Trophoblast cell (in vitro differentiated cells and primary cell): ENCODE measurements around the gene WDR49.

Source experiments
- DNase-seq, 2 donors: peaks; one replicate each; pipeline ENCODE4 v3.0.0-alpha.2; 2016
- H2AFZ ChIP-seq: 2 replicates; pipeline ENCODE4 v1.6.1; 2013; ENCODE audit warnings: low read length, moderate library complexity, mild to moderate bottlenecking; ENCODE audit not compliant: insufficient read depth, poor library complexity
- H2AK5ac ChIP-seq: 2 replicates; pipeline ENCODE4 v1.6.1; 2013; ENCODE audit warnings: mild to moderate bottlenecking, low read length
- H2BK120ac ChIP-seq: 2 replicates; pipeline ENCODE4 v1.6.1; 2013; ENCODE audit warnings: low read length, mild to moderate bottlenecking, moderate library complexity; ENCODE audit not compliant: insufficient read depth, poor library complexity
- H2BK12ac ChIP-seq: 2 replicates; pipeline ENCODE4 v1.6.1; 2013; ENCODE audit warnings: mild to moderate bottlenecking, low read length, moderate library complexity
- H2BK5ac ChIP-seq: 2 replicates; pipeline ENCODE4 v1.6.1; 2013; ENCODE audit warnings: low read length, low read depth, moderate library complexity, mild to moderate bottlenecking; ENCODE audit not compliant: poor library complexity
- H3K14ac ChIP-seq: 2 replicates; pipeline ENCODE4 v1.6.1; 2013; ENCODE audit warnings: mild to moderate bottlenecking, low read length
- H3K18ac ChIP-seq: 2 replicates; pipeline ENCODE4 v1.6.1; 2013; ENCODE audit warnings: mild to moderate bottlenecking, low read length
- H3K23ac ChIP-seq: 2 replicates; pipeline ENCODE4 v1.6.1; 2013; ENCODE audit warnings: low read length
- H3K27ac ChIP-seq: 2 replicates; pipeline ENCODE4 v1.5.1; 2013; ENCODE audit warnings: low read depth, mild to moderate bottlenecking, inconsistent platforms, low read length, moderate library complexity
- H3K27me3 ChIP-seq: 2 replicates; pipeline ENCODE4 v1.6.1; 2013; ENCODE audit warnings: inconsistent platforms, mild to moderate bottlenecking, low read length, moderate library complexity; ENCODE audit not compliant: insufficient read depth
- H3K36me3 ChIP-seq, 2 experiments: 1 replicate in 1 of 2; 2 replicates in 1 of 2; pipeline ENCODE4 v1.6.1; 2013; ENCODE audit warnings: low read length in 2 of 2, mild to moderate bottlenecking in 2 of 2, moderate library complexity in 1 of 2; ENCODE audit not compliant: insufficient read depth in 2 of 2, control insufficient read depth in 1 of 2
- H3K4ac ChIP-seq: 2 replicates; pipeline ENCODE4 v1.6.1; 2013; ENCODE audit warnings: low read depth, mild to moderate bottlenecking, low read length, moderate library complexity
- H3K4me1 ChIP-seq, 2 experiments: 1 replicate in 1 of 2; 2 replicates in 1 of 2; pipeline ENCODE4 v1.6.1; 2013; ENCODE audit warnings: low read length in 2 of 2, mild to moderate bottlenecking in 2 of 2, moderate library complexity in 1 of 2; ENCODE audit not compliant: insufficient read depth in 2 of 2, control insufficient read depth in 1 of 2
- H3K4me2 ChIP-seq: 2 replicates; pipeline ENCODE4 v1.6.1; 2013; ENCODE audit warnings: inconsistent platforms, mild to moderate bottlenecking, low read length, moderate library complexity
- H3K4me3 ChIP-seq: 2 replicates; pipeline ENCODE4 v1.5.1; 2013; ENCODE audit warnings: mild to moderate bottlenecking, low read depth, low read length, inconsistent platforms
- H3K79me1 ChIP-seq: one replicate; pipeline ENCODE4 v1.6.1; 2013; ENCODE audit warnings: low read length
- H3K79me2 ChIP-seq: 2 replicates; pipeline ENCODE4 v1.6.1; 2013; ENCODE audit warnings: low read length, mild to moderate bottlenecking; ENCODE audit not compliant: control insufficient read depth, insufficient read depth, poor library complexity
- H3K9ac ChIP-seq: 2 replicates; pipeline ENCODE4 v1.6.1; 2013; ENCODE audit warnings: mild to moderate bottlenecking, low read length
- H3K9me3 ChIP-seq: 2 replicates; pipeline ENCODE4 v1.6.1; 2013; ENCODE audit warnings: low read depth, mild to moderate bottlenecking, control low read depth, inconsistent platforms, low read length; ENCODE audit not compliant: insufficient read depth
- H4K12ac ChIP-seq: 2 replicates; pipeline ENCODE4 v1.6.1; 2013; ENCODE audit warnings: low read depth, mild to moderate bottlenecking, low read length, moderate library complexity
- H4K8ac ChIP-seq: 2 replicates; pipeline ENCODE4 v1.6.1; 2013; ENCODE audit warnings: low read depth, mild to moderate bottlenecking, low read length, moderate library complexity
- H4K91ac ChIP-seq: one replicate; pipeline ENCODE4 v1.6.1; 2013; ENCODE audit warnings: low read depth, mild to moderate bottlenecking, low read length, moderate library complexity
- WGBS: extraction: QIAGEN DNeasy Blood & Tissue Kit; methylation state at CpG from one replicate; pipeline ENCODE4 v1.1.7; 2013; ENCODE audit warnings: missing lambda C conversion rate; ENCODE audit not compliant: insufficient read length, insufficient coverage; ENCODE audit errors: extremely low coverage; 5-methylcytosine and 5-hydroxymethylcytosine counted together

WDR49 gene

DNA sequence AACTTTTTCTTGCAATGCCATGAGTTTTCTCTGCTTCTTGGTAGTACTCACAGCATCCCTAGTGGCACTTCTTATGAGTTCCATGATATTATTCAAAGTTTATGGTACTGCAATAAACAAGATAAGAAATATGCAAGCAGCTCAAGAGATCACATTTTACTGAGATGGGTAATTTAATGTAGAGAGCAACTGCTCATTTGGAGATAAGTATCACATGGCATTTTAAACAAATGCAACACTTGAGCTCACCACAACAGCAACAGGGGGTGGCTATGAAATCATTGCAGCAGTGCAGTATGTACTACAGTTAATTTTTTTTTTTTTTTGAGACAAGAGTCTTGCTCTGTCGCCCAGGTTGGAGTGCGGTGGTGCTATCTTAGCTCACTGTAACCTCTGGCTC lies 85.1 kb downstream of the WDR49 start:
- Histone ChIP-seq H2BK120ac (no peak overlapping the region), H2AK5ac (no peak overlapping the region), H3K4me2 (no peak overlapping the region), H3K9ac (no peak overlapping the region), H3K27ac (no peak overlapping the region), H3K79me1 (no peaks in the 10 kb centered on the region), H4K12ac (no peak overlapping the region), H4K8ac (no peak overlapping the region), H2BK5ac (no peak overlapping the region), H3K9me3 (no peaks in the 10 kb centered on the region), H4K91ac (no peak overlapping the region), H2AFZ (no peak overlapping the region), H3K4me3 (no peak overlapping the region), H3K36me3 (no peaks in the 10 kb centered on the region), H3K4ac (no peak overlapping the region), H2BK12ac (no peak overlapping the region), H3K27me3 (no peaks in the 10 kb centered on the region), H3K23ac (no peak overlapping the region), H3K4me1 (no peaks in the 10 kb centered on the region), H3K14ac (no peak overlapping the region), H3K18ac (no peak overlapping the region), H3K79me2 (no peaks in the 10 kb centered on the region)
- no peak for DNase-seq
- WGBS = no CpG with 5 or more reads among the region's 2 CpGs

DNA sequence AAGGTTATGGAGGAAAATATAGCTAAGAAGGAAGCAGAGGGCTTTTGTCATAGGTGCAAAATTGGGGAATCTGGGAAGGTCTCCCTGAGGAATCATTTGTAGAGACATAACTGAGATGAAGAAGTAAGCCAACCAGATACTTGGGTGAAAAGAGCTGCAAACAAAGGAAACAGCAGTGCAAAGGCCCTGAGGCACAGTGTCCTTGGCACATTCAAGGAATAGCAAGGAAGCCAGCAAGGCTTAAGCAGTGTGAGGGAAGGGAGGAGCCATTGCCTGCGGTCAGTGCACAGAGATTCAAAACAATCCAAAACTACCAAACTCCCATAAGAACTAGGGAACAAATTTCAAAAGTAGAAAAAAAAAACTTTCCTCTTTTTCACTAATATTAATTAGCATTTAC lies 88.3 kb downstream of the WDR49 start:
- H2AK5ac ChIP-seq = no peak overlapping the region
- no peak overlapping the region for H4K12ac ChIP-seq
- no peak overlapping the region for H3K23ac ChIP-seq
- no peak overlapping the region for H3K27ac ChIP-seq
- H3K79me2 ChIP-seq = no peaks in the 10 kb centered on the region
- H3K4me1 ChIP-seq = no peaks in the 10 kb centered on the region
- no peak overlapping the region for H2BK12ac ChIP-seq
- no peaks in the 10 kb centered on the region for H3K36me3 ChIP-seq
- H2BK5ac ChIP-seq = no peak overlapping the region
- H2BK120ac ChIP-seq = no peak overlapping the region
- no peak overlapping the region for H4K8ac ChIP-seq
- no peaks in the 10 kb centered on the region for H3K79me1 ChIP-seq
- H2AFZ ChIP-seq = no peak overlapping the region
- no peaks in the 10 kb centered on the region for H3K27me3 ChIP-seq
- H3K4me2 ChIP-seq = no peak overlapping the region
- H3K9me3 ChIP-seq = no peaks in the 10 kb centered on the region
- no peak overlapping the region for H3K9ac ChIP-seq
- H4K91ac ChIP-seq = no peak overlapping the region
- H3K14ac ChIP-seq = no peak overlapping the region
- peak; percentile 21 to 47 for DNase-seq
- no peak overlapping the region for H3K18ac ChIP-seq
- WGBS = no CpG with 5 or more reads among the region's 1 CpG
- H3K4ac ChIP-seq = no peak overlapping the region
- H3K4me3 ChIP-seq = no peak overlapping the region

DNA sequence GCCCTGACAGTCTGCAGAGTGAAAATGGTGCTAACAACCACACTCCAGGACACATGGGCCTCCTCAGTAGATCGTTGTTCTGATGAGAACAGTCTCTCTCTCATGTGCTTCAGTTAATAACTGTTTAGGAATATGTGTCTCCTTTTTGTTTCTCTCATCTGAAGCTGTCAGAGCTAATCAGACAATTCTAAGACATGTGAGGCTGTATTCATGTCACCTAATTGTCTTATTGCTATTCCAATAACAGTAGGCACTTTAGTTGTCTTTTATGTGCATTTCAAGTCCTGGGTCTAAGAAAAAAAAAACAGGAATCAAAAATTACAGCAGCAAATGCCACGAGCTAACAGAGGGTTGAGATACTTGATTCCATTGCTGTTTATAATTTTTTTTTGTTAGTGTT lies 89.1 kb downstream of the WDR49 start:
- Histone ChIP-seq H3K9ac (no peak overlapping the region), H3K27ac (no peak overlapping the region), H3K4me1 (no peaks in the 10 kb centered on the region), H3K79me2 (no peaks in the 10 kb centered on the region), H3K23ac (no peak overlapping the region), H3K79me1 (no peaks in the 10 kb centered on the region), H4K8ac (no peak overlapping the region), H3K9me3 (no peaks in the 10 kb centered on the region), H3K36me3 (no peaks in the 10 kb centered on the region), H3K27me3 (no peaks in the 10 kb centered on the region), H3K18ac (no peak overlapping the region), H2BK12ac (no peak overlapping the region), H2BK120ac (no peak overlapping the region), H3K4me3 (no peak overlapping the region), H4K91ac (no peak overlapping the region), H2AFZ (no peak overlapping the region), H2BK5ac (no peak overlapping the region), H3K4me2 (no peak overlapping the region), H3K14ac (no peak overlapping the region), H4K12ac (no peak overlapping the region), H2AK5ac (no peak overlapping the region), H3K4ac (no peak overlapping the region)
- no peak for DNase-seq
- no CpG with 5 or more reads among the region's 2 CpGs for WGBS

DNA sequence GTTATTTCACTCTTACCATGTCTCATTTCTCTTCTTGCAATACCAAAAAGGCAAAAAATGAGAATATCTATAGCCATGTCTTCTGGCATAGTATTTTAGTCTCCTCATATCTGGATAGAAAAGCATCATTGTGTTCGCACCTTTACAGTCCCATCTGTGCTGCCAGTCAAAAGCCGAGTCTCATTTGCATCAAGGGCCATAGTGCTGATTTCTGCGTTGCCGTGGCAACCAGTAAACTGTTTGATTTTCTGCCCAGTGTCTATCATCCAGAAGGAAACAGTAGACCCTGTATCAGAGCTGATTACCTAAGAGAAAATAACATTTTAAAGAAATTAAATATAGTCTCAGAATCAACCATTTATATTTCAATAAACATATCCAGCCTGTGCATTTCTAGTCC lies 93.8 kb downstream of the WDR49 start:
- Histone ChIP-seq H4K8ac (no peak overlapping the region), H3K23ac (no peak overlapping the region), H3K4ac (no peak overlapping the region), H3K79me1 (no peaks in the 10 kb centered on the region), H4K12ac (no peak overlapping the region), H2AK5ac (no peak overlapping the region), H3K18ac (no peak overlapping the region), H3K9ac (no peak overlapping the region), H3K4me2 (no peak overlapping the region), H2AFZ (no peak overlapping the region), H3K27ac (no peak overlapping the region), H2BK120ac (no peak overlapping the region), H2BK5ac (no peak overlapping the region), H3K4me3 (no peak overlapping the region), H2BK12ac (no peak overlapping the region), H4K91ac (no peak overlapping the region), H3K14ac (no peak overlapping the region), H3K79me2 (no peaks in the 10 kb centered on the region), H3K27me3 (no peaks in the 10 kb centered on the region), H3K36me3 (no peaks in the 10 kb centered on the region), H3K9me3 (no peaks in the 10 kb centered on the region), H3K4me1 (no peaks in the 10 kb centered on the region)
- DNase-seq = no peak
- no CpG with 5 or more reads among the region's 4 CpGs for WGBS
